Left ventricle myocardium inferior (tissue), 1 donor: ENCODE results near the gene CDC25C. TPM values are rescaled to one million over a fixed set of nuclear protein-coding genes. Genes with fewer than 3 reads are reported as not detected.

Source experiments
- DNase-seq: peaks from one replicate; pipeline ENCODE4 v3.0.0-alpha.2; 2020
- H3K27ac ChIP-seq: fragments of 200-600 bp; replicated peaks from 2 replicates; pipeline ENCODE4 v1.8.0; 2021
- H3K27me3 ChIP-seq: fragments of 200-600 bp; 2 replicates; pipeline ENCODE4 v1.8.0; 2021; ENCODE audit warnings: low read depth
- H3K36me3 ChIP-seq: fragments of 200-600 bp; 2 replicates; pipeline ENCODE4 v1.8.0; 2021
- H3K4me1 ChIP-seq: fragments of 200-600 bp; 2 replicates; pipeline ENCODE4 v1.8.0; 2021
- H3K4me3 ChIP-seq: fragments of 200-600 bp; 2 replicates; pipeline ENCODE4 v1.8.0; 2021; ENCODE audit warnings: mild to moderate bottlenecking, moderate library complexity
- H3K9me3 ChIP-seq: fragments of 200-600 bp; replicated peaks from 2 replicates; pipeline ENCODE4 v1.8.0; 2021
- CTCF ChIP-seq: fragments of 200-600 bp; IDR thresholded peaks from 2 replicates; pipeline ENCODE4 v1.8.0; 2021; ENCODE audit warnings: antibody characterized with exemption, mild to moderate bottlenecking, borderline replicate concordance
- intact Hi-C: fragments of 100-400 bp; cut with micrococcal nuclease; formaldehyde crosslinking; loops from one replicate; pipeline ENCODE4 v1.11.0; 2022
- total RNA-seq: library from RNA; stranded (reverse); fragmentation: NEBNext Ultra II Directional; extraction: Animal tissue kit (Norgen Biotek cat#: 25700); gene quantifications from one replicate; pipeline ENCODE4 v1.2.1, GENCODE V29; 2021
- donor health status: DM: no; HTN: yes; CAD: no; lungs with severe emphysema.

Gene CDC25C
- total RNA-seq, 1 donor from 2014 or later, result not detected

GRCh38 chr5:138287246-138287645, 44.4 kb downstream of the CDC25C start:
- H3K36me3 ChIP-seq, result no peaks in the 10 kb centered on the region
- no peak for TF ChIP-seq CTCF
- no peaks in the 10 kb centered on the region for H3K9me3 ChIP-seq
- H3K27me3 ChIP-seq, result no peaks in the 10 kb centered on the region
- no peak for DNase-seq
- intact Hi-C loops, result no loop called here
- no peak overlapping the region for H3K4me3 ChIP-seq
- peaks cover 11% of the 10 kb centered on the region for H3K4me1 ChIP-seq
- H3K27ac ChIP-seq, result no peak overlapping the region

DNA sequence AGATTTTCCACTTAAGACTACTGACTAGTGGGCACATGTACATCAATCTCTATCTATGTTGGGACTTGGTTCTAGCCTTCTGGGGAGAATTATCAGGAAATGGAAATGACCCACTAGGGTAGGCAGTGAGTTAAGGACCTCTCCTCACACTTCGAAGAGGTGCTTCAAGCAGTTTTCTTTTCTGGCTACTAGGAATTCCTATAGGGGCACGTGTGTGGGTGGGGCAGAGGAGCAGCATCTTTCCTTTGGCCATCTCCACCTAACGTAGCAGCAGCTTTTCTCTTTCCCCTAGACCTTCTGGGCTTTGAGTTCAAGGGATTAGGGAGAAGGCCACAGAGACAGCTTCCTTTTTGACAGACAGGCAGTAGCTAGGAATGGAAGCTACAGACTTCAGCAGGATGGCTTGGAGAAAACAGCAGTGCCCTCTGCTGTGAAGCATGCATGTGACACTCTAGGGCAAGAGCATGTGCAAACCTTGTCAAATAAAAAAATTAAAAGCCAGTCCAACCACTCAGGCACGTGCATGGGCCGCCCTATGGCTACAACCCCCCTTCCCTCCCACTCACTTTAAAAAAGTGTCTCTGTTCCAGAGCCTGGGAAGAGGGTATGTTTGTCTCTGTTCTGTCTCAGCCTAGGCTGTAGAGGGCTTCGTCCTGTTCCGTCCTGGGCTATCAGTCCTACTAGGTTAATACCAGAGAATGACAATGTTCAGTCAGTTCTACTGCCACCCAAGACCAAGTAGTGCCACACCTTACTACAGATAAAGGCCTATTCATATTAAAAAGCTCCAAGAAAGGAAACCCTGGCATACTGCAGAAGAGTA, 48.5 kb downstream of the CDC25C start:
- DNase-seq, result peak; percentile 20
- H3K36me3 ChIP-seq, result no peaks in the 10 kb centered on the region
- H3K27ac ChIP-seq, result no peak overlapping the region
- H3K27me3 ChIP-seq, result no peaks in the 10 kb centered on the region
- intact Hi-C loops, result no loop called here
- H3K9me3 ChIP-seq, result no peaks in the 10 kb centered on the region
- H3K4me1 ChIP-seq, result peaks cover 7% of the 10 kb centered on the region
- peak; percentile 67 for TF ChIP-seq CTCF
- no peak overlapping the region for H3K4me3 ChIP-seq

DNA sequence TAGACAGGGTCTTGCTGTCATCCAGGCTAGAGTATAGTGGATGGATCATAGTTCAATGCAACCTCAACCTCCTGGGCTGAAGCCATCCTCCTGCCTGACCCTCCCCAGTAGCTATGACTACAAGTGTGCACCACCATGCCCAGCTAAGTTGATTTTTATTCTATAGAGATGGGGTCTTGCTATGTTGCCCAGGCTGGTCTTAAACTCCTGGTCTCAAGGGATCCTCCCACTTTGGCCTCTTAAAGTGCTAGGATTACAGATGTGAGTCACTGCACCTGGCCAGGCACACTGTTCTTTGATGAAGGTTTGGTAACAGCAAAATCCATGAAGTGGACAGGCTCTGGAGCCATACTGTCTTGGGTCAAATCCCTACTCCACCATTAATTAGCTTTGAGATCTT, 50.7 kb downstream of the CDC25C start:
- TF ChIP-seq CTCF, result no peak
- Histone ChIP-seq H3K9me3 (no peaks in the 10 kb centered on the region), H3K4me3 (no peak overlapping the region), H3K27me3 (no peaks in the 10 kb centered on the region), H3K27ac (no peak overlapping the region), H3K36me3 (no peaks in the 10 kb centered on the region), H3K4me1 (peaks cover 9% of the 10 kb centered on the region)
- no peak for DNase-seq
- intact Hi-C loops, result no loop called here

DNA sequence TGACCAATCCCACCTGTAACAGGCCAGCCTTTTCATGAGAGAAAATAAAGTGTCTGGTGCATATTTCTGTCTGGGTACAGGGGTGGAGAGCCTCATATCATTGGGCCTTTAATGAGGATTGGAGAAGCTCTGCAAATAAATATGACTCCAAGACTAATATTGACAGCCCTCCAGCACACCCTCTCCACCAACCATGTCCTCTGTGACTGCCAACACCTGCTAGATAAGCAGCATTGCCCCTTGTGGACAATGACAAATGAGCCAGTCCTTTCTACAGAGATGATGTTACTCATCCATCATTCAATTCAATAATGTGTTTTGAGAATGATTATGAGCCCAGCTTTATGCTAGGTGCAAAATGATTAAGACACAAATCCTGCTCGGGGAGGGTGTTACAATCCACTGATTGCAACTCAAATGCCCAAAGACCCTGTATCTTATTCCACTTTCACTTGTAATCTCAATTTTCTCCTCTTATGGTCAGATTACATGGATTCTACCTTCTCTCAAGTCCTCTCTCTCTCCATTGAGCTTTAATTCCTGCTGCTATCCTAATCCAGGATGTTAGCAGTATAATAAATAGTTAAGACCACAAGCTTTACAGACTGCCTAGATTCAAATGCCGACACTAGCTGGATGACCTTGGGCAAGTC, 55.1 kb downstream of the CDC25C start:
- no peak overlapping the region for H3K27ac ChIP-seq
- H3K36me3 ChIP-seq, result no peaks in the 10 kb centered on the region
- no peak overlapping the region for H3K4me3 ChIP-seq
- DNase-seq, result no peak
- no peaks in the 10 kb centered on the region for H3K9me3 ChIP-seq
- H3K4me1 ChIP-seq, result peaks cover 20% of the 10 kb centered on the region
- intact Hi-C loops, result no loop called here
- TF ChIP-seq CTCF, result peak; percentile 25
- H3K27me3 ChIP-seq, result peaks cover 30% of the 10 kb centered on the region

- intact Hi-C loops, result no loop called here
- TF ChIP-seq CTCF, result no peak
- H3K27ac ChIP-seq, result no peak overlapping the region
- H3K4me3 ChIP-seq, result no peak overlapping the region
- H3K9me3 ChIP-seq, result no peaks in the 10 kb centered on the region
- no peak for DNase-seq
- H3K27me3 ChIP-seq, result peaks cover 30% of the 10 kb centered on the region
- H3K36me3 ChIP-seq, result no peaks in the 10 kb centered on the region
- peaks cover 20% of the 10 kb centered on the region for H3K4me1 ChIP-seq
Measured at GRCh38 chr5:138275895-138276294, 55.7 kb downstream of the CDC25C start.
